Measurements from ENCODE around the gene BARX2.

- TF ChIP-seq CTCF (IDR thresholded peaks at IDR 0.05) (no peak), EZH2 (IDR thresholded peaks at IDR 0.05; ENCODE audit: borderline replicate concordance, insufficient read depth, low read depth, low read length, poor library complexity, severe bottlenecking) (no peak)
These were observed 19.1 kb downstream of the BARX2 start for GRCh38 chr11:129394709-129395108.
